NCI-H2227 (cell line): ENCODE data around the gene PLD2.
A peak's percentile ranks its signal among the peaks of the same experiment; 100 is the strongest.

Experiments
- DNase-seq: peaks from one replicate; lab custom pipeline; 2025; ENCODE audit not compliant: unreplicated experiment; lab: John Stamatoyannopoulos, UW

Gene PLD2, protein sequence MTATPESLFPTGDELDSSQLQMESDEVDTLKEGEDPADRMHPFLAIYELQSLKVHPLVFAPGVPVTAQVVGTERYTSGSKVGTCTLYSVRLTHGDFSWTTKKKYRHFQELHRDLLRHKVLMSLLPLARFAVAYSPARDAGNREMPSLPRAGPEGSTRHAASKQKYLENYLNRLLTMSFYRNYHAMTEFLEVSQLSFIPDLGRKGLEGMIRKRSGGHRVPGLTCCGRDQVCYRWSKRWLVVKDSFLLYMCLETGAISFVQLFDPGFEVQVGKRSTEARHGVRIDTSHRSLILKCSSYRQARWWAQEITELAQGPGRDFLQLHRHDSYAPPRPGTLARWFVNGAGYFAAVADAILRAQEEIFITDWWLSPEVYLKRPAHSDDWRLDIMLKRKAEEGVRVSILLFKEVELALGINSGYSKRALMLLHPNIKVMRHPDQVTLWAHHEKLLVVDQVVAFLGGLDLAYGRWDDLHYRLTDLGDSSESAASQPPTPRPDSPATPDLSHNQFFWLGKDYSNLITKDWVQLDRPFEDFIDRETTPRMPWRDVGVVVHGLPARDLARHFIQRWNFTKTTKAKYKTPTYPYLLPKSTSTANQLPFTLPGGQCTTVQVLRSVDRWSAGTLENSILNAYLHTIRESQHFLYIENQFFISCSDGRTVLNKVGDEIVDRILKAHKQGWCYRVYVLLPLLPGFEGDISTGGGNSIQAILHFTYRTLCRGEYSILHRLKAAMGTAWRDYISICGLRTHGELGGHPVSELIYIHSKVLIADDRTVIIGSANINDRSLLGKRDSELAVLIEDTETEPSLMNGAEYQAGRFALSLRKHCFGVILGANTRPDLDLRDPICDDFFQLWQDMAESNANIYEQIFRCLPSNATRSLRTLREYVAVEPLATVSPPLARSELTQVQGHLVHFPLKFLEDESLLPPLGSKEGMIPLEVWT

DNA sequence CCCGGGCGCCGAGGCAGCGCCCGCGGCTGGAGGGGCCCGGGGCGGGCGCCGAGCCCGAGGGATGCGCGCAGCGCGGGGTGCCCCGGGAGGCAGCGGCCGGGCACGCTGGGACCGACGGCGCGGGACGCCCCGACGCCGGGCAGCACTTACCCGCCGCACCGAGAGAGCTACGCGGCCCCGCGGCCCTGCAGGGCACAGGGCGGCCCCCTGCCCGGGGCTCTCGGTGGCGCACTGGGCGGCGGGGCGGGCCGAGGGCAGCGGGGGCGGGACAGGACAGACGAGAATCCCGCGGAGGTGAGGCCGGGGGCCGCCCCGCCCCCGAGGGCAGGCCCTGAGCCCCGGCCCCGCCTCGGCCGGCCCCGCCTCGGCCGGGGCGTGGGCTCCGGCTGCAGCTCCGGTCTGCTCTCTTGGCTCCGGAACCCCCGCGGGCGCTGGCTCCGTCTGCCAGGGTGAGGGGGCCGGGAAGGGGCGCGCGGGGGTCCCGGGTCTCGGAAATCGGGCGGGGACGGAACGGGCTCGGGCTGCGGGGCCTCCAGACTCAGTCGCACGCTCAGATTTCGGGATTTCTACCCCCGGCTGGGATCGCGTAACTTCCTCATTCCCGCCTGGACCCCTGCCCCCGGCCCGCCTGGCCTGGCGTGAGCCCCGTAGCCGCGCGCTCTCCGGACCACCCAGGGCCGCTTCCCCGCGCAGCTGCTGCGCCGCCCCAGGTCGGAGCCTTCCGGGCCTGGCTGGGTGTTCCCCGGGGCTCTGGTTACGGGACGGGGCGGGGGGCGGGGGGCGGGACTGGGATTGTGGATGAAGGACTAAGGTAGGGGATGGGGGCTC is at the start of gene PLD2:
PLD2 (plus strand) TSS at position 376 of the 828 bp plus-strand sequence. CDS start 621 bp downstream, outside the sequence.
- DNase-seq: peak; percentile 84

DNA sequence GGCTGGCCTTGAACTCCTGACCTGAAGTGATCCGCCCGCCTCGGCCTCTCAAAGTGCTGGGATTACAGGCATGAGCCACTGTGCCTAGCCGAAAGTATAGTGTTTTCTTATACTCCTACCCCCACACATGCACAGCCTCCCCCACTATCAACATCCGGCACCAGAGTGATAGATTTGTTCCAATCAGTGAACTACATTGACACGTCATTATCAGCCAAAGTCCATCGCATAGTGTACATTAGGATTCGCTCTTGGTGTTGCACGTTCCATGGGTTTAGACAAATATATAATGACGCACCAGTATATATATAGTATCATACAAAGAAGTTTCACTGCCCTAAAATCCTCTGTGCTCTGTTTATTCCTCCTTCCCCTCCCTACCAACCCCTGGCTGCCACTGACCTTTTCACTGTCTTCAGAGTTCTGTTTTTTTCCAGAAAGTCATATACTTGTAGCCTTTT is 47.1 kb upstream of the PLD2 start:
- no peak for DNase-seq

DNA sequence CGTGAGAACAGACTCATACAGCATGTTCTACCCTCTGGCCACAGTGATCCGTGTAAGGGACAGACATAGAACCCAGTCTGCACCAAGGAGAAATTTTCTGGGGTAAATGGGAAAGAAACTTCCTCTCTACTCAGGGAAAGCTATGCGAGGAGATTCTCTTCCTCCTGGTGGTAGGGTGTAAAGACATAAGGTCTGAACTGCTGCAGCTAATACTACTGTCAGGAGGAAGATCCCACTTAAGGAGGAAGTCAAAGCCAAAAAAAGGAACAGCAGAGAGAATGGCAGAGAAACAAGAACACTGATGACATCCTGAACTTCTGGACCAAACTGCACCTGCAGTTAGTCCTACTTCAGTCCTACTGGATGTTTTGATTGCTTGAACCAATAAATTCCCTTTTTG is 42.4 kb upstream of the PLD2 start:
- DNase-seq: no peak

DNA sequence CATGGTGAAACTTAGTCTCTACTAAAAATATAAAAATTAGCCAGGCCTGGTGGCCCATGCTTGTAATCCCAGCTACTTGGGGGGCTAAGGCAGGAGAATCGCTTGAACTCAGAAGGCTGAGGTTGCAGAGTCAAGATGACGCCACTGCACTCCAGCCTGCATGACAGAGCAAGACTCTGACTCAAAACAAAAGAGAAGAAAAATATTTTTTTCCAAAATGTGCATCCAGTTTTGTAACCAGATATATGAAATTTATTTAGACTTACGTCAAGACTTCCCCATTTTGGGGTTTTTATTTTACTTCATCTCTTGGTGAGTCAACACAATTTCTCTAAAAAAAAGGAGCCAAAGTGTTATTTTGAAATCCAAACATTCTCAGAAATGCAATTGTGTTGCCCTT is 40.8 kb upstream of the PLD2 start:
- DNase-seq: no peak

DNA sequence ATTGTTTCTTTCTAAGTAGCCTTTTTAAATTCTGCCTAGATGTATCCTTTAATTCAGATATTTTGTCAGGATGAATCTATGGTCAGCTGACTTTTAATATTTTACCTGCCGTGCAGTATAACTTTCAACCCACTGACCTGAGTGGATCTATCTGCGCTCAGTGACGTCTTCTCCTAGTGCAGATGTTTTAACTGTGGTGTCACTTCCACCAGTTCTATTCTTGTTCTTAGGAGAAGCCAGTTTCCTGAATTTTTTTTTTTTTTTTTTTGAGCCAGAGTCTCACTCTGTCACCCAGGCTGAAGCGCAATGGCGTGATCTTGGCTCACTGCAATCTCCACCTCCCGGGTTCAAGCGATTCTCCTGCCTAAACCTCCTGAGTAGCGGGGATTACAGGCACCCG is 40.2 kb upstream of the PLD2 start:
- no peak for DNase-seq

DNA sequence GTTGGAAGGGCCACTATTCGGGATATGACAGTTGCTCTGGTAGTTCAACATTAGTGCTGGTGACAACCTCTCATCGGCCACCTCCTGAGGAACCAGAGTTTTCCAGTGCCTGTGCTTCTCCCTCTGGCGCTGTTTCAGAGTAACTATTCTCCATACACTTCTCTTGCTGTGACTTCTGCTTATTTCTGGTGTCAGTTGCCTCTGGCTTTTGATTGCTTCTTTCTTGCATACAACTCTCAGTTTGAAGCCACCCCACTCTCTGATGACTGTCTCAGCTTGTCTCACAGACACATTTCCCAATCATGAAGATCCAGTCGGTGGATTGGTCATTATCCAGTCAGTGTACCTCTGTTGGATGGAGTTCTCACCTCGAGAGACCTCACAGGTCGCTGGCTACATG is 38.7 kb upstream of the PLD2 start:
- DNase-seq: no peak

DNA sequence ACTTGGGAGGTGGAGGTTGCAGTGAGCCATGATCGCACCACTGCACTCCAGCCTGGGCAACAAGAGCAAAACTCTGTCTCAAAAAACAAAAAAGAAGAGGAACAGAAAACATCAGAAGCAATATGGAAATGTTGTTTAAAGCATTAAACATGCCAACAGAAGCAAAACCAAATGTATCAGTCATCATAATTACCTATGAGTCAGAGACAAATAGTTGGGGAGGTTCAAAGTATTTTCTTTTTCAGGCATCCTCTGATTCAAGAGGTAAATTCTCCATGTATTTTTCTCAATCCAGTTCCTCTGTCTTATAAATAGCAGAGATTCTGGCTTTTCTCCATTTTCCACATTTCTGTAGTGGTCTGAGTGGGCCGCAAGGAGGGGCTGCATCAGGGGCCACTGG is 37.3 kb upstream of the PLD2 start:
- no peak for DNase-seq

DNA sequence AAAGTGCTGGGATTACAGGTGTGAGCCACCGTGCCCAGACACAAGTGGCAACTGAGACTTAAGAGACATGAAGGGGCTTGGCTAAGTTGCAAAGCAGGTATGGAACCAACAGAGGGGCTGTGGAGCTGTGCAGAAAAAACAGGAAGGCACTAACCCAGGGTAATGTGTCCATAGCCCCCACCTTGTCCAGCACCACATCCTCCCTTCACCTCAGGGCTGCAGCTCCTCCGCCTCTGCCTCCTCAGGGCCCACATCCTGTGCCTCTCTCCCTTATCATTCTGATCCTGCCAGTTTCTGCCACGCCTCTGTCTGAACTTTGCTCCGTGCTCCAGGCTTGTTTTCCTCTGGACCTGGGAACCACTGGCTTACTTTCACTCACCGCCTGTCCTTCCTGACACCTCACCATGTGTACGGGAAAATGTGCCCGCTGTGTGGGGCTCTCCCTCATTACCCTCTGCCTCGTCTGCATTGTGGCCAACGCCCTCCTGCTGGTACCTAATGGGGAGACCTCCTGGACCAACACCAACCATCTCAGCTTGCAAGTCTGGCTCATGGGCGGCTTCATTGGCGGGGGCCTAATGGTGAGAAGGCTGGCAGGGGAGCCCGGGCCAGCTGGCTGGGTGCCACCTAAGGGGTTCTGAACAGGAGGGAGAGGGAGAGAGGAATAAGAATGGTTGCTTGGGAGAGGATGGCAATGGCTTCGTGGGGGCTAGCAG is 35.3 kb upstream of the PLD2 start, which contains the start of gene TM4SF5:
TM4SF5 (plus strand) TSS at position 368 of the 716 bp plus-strand sequence; CDS start at position 405, 37 bp downstream.
- peak; percentile 2 for DNase-seq

DNA sequence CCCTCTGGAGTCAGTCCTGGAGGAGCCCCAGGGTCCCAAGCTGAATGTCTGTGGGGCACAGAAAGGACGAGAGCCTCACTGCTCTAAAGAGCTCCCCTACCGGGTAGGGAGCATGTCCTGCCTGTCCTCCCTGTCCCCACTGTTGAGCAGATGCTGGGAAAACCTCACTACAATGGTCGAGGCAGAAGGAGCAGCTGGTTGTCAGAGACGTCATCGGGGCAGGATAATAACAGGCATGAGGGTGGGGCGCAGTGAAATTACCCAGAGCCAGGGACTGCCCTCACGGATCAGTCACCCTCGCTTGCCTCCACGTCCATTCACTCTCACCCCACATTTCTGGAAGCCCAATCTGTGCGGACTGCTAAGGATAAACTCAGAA is 34.7 kb upstream of the PLD2 start:
- DNase-seq: peak; percentile 3

DNA sequence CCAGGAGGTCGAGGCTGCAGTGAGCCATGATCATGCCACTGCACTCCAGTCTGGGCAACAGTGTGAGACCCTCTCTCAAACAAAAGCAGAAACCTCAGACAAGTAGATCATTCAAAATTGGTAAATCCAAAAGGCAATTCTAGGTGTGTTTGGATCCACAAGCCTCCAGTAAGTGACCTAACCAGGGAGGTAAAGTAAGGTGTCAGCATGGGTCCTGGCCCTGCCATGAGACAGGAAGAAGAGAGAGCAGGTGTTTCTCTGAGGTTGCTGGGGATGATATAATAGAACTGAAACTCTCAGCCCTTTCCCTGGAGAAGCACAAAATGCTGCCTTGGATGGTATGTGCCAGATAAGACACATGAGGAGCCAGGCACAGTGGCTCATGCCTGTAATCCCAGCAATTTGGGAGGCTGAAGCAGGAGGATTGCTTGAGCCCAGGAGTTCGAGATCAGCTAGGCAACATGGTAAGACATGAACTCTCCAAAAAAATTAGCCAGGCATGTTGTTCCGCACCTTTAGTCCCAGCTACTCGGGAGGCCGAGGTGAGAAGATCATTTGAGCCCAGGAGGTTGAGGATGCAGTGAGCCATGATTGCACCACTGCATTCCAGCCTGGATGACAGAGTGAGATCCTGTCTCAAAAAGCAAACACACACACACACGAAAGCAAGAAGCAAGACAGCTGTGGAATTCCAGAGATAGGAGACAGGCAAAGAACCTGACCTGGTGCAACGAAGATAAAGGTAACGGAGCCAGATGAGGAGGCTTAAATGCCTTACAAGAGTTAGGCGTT is 28.8 kb upstream of the PLD2 start:
- no peak for DNase-seq

DNA sequence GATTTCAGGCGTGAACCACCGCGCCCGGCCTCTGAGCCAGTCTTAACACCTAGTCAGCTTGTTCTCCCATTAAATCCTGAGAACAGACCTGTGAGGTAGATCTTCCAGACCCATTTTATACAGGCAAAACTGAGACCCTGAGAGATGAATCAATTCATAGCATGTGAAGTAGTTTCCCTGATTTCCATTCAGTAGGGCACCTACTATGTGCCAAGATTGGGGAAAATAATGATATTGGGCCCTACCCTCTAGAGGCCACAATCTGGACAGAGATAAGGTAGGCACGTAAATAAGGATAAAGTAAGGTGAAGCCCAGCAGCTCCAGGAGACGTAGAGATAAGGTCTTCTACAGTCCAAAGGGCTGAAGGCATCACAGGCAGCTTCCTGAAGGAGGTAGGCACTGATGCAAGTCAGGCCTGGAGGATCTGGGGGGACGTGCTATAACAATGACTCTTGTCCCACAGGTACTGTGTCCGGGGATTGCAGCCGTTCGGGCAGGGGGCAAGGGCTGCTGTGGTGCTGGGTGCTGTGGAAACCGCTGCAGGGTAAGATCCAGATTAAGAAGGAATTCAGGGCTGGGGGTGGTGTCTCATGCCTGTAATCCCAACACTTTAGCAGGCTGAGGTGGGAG is 26.5 kb upstream of the PLD2 start:
- no peak for DNase-seq

DNA sequence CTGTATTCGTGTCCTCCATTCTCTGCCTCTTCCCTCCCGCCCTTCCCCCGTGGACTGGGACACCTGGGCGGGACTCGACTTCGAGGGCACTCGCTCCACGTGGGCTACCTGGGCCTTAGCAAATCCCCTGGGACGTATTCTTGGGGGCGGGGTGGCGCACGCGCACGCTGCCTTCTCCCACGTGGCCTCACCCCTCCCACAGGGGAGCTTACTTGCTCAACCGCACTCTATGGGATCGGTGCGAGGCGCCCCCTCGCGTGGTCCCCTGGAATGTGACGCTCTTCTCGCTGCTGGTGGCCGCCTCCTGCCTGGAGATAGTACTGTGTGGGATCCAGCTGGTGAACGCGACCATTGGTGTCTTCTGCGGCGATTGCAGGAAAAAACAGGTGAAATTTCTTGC is 24.3 kb upstream of the PLD2 start:
- DNase-seq: no peak

DNA sequence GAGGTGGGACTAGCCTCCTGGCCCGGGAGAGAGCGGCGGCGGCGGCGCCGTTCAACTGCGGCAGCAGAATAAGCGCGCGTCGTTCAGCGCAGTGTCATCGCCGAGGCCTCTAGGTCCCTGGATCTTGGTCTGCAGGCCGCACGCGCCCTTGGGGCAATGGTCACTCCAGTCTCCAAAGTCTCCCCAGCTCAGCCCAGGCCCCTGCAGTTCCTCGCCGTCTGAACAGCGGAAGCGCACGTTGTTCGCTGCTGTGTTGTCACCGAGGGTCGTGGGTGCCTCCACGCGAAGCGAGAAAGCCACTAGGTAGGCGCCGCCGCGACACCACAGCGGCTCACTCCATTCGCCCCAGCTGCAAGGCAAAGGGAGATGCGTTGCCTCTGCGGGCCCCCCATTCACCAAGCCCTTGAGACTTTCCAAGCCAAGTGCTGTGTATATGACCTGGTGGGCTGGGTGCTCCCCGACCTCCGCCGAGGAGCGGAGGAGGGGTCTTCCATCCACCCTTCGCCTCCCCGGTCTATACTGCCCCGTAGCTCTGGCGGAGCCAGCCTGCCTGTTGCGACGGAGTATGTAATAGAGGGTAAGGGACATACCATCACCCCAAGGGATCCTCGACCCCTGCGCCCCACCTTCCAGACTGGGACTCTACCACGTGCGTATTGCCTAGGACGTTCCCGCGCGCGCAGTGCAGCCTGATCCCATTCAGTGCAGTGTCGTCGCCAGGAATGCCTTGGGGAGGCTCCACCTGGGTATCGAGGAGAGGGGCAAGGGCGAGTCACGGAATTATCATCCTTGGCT is 21.4 kb upstream of the PLD2 start:
- no peak for DNase-seq

DNA sequence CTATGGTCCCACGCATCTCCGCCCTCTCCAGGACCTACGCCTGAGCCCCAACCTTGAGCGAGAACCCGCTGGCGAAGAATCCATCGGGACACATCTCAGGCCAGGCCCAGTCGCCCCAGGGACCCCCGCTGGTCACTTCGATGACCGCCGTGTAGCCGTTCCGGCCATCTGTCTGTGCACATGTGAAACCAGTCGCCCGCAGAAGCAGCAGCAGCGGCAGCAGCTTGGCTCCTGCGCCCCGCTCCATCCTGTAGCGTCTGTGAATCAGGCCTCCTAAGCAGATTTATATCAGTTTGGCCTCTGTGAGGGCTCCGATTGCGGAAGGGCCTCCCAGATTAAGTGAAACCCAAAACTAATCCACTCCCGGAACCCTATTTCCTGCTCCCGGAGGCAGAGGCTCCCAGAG is 20.8 kb upstream of the PLD2 start, which contains the start of gene VMO1:
VMO1 (minus strand) TSS at position 259 of the 406 bp plus-strand sequence; CDS start at position 247, 12 bp downstream.
- no peak for DNase-seq

DNA sequence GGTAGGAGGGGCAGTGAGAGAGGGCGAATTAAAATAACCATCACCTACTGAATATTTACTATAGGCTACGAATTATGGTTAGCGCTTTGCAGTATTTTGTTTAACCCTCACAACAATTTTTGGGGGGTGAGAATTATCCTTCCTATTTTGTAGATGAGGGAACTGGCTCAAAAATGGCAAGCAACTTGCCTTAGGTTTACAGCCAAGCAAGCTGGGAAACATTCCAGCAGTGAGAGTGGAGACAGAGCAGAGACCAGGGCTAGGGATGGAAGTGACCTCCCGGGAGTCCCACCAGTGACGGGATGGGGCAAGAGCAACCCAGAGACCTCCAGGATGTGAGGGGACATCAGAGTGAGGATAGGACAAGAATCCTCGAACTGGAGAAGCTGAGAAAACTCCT is 20.4 kb upstream of the PLD2 start:
- DNase-seq: no peak

DNA sequence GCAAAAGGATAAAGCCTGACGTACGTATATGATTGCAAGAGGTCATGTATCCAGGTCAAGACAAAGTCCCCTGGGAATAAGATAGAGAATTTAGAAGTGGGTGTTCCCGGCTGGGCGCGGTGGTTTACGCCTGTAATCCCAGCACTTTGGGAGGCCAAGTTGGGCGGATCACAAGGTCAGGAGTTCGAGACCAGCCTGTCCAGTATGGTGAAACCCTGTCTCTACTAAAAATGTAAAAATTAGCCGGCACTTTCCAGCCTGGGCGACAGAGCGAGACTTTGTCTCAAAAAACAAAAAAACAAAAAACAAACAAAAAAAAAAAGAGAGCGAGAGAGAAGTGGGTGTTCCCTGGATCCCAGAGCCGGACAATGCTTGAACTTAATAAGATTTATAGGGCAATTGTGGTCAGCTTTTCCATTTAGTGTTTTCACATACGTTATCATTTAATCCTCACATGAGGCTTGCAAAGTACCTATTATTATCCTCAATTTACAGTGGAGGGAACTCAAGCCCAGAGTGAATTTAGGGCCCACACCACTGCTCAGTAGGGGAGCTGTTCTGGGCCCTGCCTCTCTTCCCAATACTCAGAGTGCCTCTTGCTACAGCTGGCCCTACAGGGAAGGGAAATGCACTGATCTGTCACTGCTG is 18.7 kb upstream of the PLD2 start:
- DNase-seq: peak; percentile 67

DNA sequence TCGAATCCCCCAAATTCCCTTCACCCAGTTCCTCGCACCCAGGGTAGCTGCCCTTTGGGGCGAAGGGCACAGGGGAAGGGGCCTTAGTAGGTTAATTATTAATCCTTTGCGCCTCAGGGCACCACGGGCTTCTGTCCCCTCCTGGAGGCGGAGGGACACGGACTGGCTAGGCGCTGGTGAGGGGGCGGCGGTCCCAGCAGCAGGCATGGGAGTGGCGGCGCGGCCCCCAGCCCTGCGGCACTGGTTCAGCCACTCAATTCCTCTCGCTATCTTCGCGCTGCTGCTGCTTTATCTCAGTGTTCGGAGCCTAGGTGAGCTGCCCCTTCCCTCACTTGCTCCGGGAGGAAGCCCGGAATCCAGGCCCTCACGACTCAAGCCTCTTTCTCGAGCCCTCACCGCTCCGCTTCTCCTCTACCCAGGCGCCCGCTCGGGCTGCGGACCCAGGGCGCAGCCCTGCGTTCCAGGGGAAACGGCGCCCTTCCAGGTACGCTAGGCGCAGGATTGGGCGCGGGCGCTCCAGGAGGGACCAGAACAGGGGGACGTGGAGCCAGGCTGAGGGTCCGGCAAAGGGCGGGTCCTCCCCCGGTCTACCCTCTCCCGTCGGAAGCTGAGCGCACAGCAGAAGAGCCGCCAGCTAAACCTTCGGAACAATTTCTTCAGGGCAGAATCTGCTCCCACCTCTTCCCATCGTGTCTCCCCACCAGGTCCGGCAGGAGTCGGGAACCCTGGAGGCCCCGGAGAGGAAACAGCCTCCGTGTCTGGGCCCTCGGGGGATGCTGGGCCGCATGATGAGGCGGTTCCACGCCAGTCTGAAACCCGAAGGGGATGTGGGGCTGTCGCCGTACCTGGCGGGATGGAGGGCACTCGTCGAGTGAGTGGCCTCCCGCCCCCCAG is 17.9 kb upstream of the PLD2 start, which contains the start of gene GLTPD2:
GLTPD2 (plus strand) TSS at position 158 of the 894 bp plus-strand sequence; CDS start at position 206, 48 bp downstream.
- DNase-seq: peak; percentile 37
